NCI-H1048 (cell line): Measurements from ENCODE around the gene TSC2.
"Not testable (repeated sequence)": the region's sequence is repeated elsewhere in the genome, so short reads cannot be mapped to it uniquely, and the experiment has no call there.

Experiments used
- DNase-seq: peaks from one replicate; lab custom pipeline; 2025; lab: John Stamatoyannopoulos, UW

The TSC2 gene

GRCh38 chr16:2122934-2123683 is 75.3 kb downstream of the TSC2 start:
- not testable (repeated sequence) for DNase-seq

- not testable (repeated sequence) for DNase-seq
Observed at GRCh38 chr16:2123706-2124376, 76.1 kb downstream of the TSC2 start.

- not testable (repeated sequence) for DNase-seq
Observed at GRCh38 chr16:2124377-2124693, 76.5 kb downstream of the TSC2 start.

DNA sequence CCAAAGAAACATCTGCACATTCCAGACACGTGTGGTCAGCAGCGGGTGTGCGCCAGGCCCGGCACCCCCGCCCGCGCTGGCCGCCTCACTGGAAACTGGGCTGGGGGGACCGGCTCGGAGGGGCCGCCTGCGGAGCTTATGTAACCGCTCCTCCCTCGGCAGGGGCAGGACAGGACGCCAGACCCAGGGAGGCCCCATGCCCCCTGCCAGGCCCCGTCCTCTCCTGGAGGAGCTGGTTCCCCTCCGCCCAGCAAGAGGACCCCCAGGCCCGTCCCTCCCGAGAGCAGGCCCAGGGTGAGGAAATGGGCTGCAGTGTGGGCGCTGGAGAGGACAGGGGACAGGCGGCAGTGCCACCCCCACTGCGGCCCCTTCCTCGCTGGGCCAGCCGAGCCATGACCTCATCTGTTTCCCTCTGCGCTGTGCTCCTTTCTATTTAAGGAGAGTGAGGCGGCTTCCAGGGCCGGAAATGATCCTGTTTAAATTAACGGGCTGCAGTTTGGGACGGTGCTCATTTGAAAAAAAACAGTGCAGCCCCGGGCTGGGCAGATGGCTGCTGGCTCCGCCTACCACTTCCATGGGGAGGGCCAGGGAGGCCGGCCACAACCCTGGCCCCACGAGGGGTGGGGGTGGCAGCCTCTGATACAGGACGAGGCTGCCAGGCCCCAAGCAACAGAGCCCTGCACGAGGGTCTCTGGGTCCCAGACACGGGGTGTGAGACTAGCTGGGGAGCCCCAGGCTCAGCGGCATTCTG is 77.1 kb downstream of the TSC2 start:
- not testable (repeated sequence) for DNase-seq

GRCh38 chr16:2125609-2126008 is 77.8 kb downstream of the TSC2 start:
- not testable (repeated sequence) for DNase-seq

DNA sequence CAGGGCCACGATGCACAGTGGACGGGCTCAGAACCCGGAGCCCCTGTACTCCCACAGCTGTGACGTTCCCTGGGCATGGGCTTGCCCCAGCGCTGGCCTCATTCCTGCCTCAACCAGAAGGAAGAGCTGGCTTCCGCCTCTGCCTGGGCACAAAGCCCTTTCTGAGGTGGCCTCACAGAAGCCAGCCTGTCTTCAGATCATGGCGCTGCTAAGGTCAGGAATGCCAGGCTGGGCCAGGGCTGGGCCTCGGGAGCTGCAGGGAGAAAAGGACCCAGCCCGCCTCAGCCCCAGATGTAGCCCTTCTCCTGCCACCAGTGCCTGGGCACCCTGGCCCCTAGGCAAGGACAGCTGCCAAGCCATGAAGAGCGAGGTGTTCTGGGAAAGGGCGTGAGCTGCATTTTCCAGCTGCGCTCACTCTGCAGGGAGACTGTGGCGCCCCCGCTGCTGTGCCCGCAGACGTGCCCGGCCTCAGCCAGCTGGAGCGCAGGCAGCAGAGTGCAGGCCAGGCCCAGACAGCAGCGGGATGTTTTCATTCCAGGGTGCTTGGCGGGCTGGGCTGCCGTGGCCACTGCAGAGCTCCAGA is 78.5 kb downstream of the TSC2 start:
- DNase-seq, result not testable (repeated sequence)

DNA sequence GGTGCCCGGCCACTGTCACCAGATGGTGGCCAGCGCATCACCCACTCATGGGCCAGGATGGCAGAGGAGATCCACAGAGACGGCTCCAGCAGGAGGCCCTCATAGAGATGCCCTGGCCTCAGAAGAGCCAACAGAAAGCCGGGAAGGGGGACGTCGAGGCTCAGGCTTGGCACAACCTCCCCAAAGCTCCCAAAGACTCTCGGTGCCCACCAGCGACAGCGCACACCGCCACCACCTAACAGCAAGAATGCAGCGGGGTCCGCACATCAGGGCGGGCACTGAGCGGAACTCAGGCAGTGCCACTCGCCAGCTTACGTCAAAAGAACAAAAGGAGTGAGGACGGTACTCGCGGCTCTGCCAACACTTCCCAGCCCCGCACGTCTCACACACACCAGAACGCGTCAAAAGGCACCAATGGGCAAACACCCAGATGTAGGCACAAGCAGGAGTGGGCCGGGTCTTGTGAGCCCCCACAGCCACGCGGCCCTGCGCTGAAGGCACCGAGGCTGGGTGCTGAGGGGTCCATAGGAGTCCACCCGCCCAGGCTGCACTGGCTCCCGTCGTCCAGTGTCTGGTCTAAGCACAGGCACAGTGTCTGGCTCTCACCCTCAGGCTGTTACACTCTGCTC is 79.3 kb downstream of the TSC2 start:
- DNase-seq, result not testable (repeated sequence)

DNA sequence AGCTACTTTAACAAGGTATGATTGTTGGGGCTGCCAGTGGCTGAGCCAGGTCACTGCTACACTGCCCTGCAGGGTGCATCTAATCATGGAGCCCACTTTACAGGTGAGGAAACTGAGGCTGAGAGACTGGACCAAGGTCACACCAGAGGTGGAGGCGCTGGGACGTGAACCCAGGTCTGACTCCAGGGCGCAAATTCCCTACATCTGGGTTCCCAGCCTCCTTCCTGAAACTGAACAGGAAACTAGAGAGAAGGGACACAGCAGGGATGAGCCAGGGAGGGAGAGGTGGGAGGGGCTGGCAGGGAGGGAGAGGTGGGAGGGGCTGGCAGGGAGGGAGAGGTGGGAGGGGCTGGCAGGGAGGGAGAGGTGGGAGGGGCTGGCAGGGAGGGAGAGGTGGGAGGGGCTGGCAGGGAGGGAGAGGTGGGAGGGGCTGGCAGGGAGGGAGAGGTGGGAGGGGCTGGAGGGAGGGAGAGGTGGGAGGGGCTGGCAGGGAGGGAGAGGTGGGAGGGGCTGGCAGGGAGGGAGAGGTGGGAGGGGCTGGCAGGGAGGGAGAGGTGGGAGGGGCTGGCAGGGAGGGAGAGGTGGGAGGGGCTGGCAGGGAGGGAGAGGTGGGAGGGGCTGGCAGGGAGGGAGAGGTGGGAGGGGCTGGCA is 80.0 kb downstream of the TSC2 start:
- DNase-seq, result not testable (repeated sequence)

- not testable (repeated sequence) for DNase-seq
Observed at GRCh38 chr16:2129251-2129650, 81.5 kb downstream of the TSC2 start.

DNA sequence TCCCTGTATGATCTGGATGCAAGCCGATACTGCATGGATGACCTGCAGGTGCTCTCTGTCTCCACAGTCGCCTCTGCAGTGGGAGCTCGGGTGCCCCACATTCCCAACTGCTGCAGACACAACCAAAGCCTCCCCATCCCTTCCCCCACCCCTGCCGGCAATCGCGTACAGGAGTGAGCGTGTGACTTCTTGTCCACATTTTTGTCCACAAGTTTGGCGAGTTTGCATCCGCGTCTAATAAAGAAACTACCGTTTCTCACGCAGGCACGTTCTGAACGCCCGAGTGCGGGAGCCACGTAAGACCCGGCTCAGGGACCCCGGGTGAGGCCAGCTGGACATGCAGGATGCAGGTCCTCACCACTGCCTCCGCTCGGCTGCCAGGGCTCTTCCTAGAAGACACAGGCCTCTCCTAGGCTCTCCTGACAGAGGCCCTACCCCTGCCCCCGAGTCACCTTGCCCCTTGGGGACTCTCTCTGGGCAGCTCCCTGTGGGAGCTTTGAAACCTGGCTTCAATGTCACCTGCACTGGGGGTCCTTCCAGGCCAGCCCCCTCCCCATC is 82.2 kb downstream of the TSC2 start:
- not testable (repeated sequence) for DNase-seq

DNA sequence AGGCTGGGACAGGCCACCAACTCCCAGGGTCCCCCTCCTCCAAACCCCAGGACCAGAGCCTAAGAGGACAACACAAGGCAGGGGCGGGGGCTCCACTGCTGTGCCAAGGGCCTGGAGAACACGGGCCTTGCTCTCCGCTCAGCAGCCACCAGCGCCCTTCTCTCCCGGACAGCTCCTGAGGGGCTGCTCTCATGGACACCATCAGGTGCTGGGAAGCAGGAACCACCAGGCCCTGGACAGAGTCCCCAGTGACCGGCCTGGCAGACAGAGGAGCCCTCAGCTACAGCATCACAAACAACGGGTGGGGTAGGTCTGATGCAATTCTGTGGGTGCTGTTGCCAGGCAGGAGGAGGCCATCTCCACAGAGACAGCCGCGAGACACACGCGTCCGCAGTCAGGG is 86.0 kb downstream of the TSC2 start:
- DNase-seq, result not testable (repeated sequence)

DNA sequence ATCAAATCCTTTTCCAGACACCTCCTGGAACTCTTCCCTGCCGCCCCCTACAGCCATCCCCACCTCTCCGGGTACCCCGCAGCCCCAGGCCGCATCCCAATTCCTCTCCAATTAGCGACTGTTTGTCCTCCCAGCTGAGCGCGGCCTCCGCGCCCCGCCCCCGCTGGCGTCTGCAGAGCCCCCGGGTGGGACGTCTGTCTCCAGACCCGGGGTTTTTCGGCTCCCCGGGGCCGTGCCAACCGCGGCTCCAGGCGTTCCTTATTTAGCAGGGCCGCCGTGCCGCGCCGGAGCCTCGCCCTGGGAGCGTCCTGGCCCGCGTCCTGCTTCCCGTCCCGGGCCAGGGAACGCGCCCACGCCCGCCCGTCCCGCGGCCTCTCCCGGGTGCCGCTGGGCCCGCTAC is 87.3 kb downstream of the TSC2 start:
- DNase-seq, result not testable (repeated sequence)

DNA sequence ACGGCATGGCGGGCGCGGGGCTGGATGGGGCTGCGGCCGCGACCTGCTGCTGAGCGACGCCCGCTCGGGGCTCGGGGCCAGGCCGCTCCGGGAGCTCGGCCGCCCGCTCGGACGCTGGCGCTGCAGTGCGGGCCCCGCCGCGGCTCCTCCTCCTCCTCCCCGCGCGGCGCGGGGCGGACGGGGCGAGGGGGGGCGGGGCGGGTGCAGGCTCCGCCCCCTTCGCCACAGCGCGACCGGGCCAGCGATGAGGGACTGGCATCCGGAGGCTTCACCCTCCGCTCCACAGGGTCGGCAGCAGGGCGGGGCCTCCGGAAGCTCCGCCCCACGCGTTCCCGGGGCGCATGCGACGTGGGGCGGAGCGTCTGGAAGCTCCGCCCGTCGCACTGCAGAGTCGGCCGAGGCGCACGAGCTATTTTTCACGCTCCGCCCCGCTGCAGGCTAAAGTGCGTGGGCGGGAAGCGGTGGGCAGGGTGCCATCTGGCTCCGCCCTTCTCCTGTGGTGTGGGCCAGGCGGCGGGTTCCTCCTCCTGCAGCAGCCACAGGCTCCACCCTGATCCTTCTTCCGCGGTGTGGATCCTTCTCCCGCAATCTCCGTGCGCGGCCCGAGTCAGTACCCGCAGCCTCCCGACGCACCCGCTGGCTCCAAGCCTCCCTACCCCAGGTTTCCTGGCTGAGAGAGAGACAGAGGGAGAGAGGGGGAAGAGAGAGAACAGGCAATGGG is 88.1 kb downstream of the TSC2 start, which contains the start of gene PKD1:
TSS of gene PKD1 (minus strand) at position 129 of the 721 bp plus-strand sequence. CDS start 209 bp downstream, outside the sequence.
- DNase-seq, result not testable (repeated sequence)
